PC-3 (cell line): ENCODE measurements around the gene ZNF165.

ENCODE experiments used
- CTCF ChIP-seq: fragments of 300-600 bp; sonication (generic); conservative IDR thresholded peaks from 2 replicates; pipeline ENCODE4 v1.5.1; 2017; ENCODE audit warnings: antibody characterized with exemption, low read depth, mild to moderate bottlenecking, low read length
- EZH2 ChIP-seq: fragments of 300-600 bp; sonication (generic); IDR thresholded peaks from one replicate; pipeline ENCODE4 v1.6.1; 2017; ENCODE audit warnings: antibody characterized with exemption, mild to moderate bottlenecking, low read length; ENCODE audit not compliant: unreplicated experiment

GRCh38 chr6:28137505-28137981 lies 57.2 kb downstream of the ZNF165 start:
- TF ChIP-seq CTCF (no peak), EZH2 (no peak)
